Embryonic facial prominence (tissue), 1 donor: ENCODE measurements around the gene SLC5A10.

ENCODE experiments used
- DNase-seq: peaks from one replicate; pipeline ENCODE4 v3.0.0-alpha.2; 2016; ENCODE audit errors: extremely low spot score

SLC5A10 gene

DNA sequence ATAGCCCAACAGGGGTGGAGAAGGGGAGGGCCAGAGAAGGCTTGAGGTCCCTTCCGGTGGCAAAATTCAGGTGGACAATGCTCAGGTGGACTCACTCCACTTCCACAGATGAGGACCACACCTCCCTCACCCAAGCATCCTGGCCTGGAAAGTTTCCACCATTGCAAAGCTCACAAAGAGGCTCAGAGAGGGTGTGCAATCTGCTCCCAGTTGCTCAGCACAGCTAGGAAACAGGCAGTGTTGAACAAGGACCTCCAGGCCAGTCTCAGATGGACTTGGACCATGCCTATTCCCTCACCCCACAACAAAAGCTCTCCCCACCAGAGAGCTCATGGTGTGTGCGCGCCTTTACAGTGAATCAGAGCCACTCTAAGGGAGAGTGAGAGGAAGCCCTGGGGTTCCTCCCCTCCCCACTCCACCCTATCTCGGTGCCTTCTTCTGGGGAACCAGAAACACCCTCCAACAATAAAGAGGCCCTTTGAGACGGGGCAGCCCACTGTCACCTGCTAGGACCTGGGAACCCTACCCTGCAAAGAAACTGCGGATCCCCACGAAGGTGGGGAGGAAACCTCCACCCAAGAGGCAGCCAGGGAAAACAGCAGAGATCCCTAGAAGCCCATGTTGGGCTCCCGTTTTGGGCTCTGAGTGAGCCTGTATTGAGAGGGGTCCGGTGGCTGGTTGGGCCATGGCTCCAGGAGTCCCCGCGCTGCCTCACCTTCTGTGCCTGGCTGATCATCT is 51.0 kb downstream of the SLC5A10 start:
- DNase-seq = no peak

DNA sequence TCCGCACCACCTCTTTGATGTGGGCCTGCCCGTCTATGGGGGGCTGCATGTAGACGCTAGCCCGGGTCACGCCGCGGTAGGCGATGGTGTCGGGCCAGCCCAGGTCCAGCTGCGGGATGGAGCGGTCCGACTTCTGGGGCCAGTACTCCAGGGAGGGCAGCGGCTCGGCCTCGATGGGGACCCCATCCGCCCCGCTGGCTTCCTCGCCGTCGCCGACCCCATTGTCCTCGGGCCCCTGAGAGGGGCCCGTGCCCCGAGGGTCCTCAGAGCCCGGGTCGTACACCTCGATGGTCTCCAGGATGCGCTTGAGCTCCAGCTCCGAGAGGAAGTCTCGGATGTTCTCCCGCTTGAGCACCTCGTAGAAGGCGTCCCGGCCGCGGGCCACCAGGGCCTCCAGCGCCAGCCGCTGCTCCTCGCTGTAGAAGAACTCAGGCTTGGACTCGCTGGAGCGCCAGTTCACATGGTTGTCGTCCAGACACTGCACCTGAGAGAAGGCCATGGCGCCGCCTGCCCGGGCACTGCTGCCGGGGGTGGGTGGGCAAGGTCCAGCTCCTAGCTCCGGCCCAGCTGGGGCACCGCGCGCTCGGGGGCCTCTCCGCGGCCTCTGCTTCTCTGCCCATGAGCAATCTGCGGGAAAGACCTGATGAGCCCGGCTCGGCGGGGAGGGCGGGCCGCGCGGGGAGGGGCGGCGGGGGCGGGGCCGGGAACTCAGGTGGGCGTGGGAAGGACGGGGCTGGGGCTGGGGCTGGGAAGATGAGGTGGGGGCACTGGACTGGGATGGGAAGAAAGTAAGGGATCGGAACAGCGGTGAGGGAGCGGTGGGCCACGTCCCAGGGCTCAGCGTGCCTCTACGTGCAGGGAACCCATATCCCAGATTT is 51.8 kb downstream of the SLC5A10 start:
- no peak for DNase-seq

DNA sequence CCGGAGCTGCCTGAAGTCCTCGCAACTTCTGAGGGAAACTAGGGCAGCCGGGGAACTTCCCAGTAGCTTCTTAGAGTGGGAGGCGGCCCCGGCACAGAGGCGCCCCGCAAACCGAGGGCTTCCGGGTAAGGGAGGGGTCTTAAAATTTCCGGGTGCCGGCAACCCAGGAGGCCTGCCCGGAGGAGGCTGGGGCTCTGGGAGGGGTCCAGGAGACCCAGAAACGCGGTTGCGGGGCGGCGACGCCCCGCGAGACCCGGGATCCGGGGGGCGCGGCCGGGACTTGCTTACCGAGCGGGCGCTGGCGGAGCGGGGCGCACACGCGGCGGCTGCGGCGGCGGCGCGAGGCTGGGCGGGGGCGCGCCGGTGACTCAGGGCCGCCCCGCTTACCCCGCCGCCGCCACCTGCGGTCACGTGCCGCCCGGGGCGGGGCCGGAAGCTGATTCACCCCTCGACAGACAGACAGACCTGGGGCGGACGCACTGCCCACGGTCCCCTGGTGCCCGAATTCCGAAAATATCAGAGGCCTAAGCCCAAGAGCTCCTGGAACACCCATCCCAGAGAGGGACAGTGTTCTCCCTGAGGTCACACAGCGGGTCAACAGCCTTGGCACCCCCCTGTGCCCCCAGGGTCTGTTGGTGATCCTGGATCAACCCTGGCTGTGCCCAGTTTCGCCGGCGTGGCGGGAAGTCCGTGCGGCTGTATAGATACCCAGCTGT is 52.6 kb downstream of the SLC5A10 start, which contains the start of gene FAM83G:
Gene FAM83G (minus strand): TSS at position 344 of the 716 bp plus-strand sequence. CDS start 723 bp downstream, outside the sequence.
- no peak for DNase-seq

DNA sequence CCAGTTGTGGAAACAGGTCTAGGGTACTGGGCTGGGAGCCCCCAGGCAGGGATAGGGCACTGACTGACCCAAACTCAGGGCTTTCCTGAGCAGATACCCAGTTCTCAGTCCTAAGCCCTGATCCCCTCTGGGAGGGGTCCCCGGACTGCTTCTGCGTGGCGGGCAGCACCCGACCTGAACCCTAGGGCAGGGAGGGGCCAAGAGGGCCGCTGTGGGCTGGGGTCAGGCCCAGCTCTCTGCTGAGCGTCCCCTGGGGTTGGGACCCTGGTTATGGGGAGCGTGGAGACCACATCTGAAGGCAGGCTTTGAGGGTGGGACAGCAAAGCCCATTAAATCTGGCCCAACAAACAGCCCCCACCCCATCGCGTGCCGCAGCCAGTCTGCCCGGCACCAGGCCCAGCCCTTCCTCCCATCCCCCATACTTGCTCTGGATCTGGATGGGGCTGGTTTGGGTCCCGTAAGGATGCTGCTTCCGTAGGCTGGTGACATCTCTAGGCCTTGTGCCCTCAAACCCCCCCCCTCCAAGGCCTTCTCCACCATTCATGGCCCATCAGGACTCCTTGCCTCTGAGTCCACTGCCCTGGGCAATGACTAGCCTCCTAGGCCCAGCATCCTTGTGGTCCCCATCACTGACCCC is 53.3 kb downstream of the SLC5A10 start:
- DNase-seq = no peak

DNA sequence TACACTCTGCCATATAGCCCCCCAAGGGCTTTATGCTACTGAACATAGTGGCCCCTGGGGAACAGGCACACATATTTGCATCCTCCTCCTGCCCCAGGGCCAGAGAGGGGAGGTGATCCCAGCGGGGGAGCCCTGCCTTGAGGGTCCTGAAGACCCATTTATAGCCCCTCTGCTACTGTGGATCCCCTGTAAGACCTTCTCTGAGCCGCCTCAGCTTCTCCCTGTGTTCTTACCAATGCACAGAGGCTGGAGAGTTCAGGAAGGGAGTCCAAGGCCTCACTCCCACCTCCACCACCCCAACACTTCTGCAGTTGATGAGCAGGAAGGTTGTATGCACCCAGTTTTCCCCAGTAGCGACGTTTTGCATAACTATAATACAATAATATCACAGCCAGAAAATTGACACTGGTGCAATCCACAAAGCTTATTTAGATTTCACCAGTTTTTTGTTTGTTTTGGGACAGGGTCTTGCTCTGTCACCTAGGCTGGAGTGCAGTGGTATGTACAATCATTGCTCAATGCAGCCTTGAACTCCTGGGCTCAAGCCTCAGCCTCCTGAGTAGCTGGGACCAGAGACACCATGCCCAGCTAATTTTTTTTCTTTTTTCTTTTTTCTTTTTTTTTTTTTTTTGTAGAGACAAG is 53.9 kb downstream of the SLC5A10 start:
- DNase-seq = no peak

DNA sequence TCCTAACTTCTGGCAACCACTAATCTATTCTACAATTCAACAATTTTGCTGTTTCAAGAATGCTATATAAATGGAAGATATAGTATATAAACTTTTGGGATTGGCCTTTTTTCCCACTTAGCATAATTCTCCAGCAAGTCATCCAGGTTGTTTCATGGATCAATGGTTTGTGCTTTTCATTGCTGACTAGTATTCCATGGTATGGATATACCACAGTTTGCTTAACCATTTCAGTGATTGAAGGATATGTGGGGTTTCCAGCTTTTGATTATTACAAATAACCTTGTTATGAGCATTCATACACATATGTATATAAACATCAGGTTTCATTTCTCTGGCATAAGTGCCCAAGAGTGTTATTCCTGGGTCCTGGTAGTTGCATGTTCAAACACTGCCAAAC is 54.7 kb downstream of the SLC5A10 start:
- no peak for DNase-seq

DNA sequence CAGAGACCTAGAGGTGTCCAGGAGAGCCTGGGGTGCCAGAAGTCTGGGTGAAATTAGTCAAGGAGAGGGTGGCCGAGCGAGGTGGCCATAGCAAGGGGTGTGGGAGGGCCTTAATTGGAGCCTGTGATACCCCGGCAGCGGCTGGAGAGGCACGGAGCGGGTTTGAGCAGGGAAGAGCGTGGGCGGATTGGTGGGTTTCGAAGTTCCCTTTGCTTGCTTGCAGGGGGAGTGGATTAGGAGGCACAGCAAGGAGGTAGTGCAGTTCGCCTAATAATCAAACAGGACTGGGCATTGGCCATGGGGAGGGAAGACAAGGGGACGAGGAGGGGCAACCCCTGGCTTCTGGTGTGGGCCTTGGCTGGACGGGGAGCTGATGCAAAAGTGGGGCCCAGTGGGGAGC is 58.0 kb downstream of the SLC5A10 start:
- no peak for DNase-seq

DNA sequence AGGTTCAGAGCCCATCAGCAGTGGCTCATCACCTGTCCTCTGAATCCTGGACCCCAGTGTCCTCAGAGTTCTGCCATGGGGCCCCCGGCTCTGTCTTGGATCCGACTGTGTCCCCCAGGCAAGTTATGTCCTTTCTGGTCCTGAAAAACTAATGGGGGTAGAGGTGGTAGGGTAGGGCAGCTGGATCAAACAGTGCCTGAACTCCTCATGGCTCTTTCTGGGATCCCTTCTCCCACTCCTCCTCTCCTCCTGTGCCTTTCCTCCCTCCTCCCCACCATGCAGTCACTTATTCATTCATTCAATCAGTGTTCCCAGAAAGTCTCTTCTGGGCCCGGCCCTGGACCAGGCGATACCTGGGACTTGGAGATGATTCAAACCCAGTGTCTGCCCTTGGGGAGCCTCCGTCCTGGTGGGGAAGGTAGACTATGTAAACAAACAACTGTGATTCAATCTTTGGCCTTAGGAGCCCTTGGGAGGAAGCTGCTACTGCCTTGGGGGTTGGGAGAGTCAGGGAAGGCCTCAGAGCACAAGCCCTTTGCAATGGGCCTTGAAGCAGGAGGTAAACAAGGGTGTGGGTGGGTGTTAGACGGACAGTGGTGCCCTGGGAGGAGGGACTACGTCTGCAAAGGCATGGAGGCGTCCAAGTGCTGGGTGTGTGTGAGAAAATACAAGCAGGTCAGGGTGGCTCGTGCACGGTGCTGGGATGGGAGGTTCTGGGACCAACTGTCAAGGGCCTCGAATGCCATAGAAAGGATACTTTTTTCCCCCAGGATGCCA is 59.0 kb downstream of the SLC5A10 start:
- no peak for DNase-seq

DNA sequence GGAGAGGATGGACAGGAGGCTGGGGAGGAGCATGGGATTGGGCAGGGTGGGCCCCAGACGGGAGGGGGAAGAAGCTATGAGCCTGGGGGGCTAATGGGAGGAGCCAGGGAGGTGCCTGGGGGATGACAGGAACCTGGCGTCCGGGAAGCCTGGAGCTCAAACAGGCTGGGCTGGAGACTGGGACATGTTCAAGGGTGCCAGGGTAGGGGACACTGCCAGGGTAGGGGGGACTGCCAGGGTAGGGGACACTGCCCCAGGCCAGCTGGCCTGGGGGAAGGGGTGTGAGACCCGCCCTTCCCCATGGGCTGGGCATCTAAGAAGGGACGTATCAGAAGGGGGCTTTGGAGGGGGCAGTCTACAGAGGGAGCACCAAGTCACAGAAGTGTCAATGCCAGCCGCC is 59.6 kb downstream of the SLC5A10 start:
- no peak for DNase-seq

DNA sequence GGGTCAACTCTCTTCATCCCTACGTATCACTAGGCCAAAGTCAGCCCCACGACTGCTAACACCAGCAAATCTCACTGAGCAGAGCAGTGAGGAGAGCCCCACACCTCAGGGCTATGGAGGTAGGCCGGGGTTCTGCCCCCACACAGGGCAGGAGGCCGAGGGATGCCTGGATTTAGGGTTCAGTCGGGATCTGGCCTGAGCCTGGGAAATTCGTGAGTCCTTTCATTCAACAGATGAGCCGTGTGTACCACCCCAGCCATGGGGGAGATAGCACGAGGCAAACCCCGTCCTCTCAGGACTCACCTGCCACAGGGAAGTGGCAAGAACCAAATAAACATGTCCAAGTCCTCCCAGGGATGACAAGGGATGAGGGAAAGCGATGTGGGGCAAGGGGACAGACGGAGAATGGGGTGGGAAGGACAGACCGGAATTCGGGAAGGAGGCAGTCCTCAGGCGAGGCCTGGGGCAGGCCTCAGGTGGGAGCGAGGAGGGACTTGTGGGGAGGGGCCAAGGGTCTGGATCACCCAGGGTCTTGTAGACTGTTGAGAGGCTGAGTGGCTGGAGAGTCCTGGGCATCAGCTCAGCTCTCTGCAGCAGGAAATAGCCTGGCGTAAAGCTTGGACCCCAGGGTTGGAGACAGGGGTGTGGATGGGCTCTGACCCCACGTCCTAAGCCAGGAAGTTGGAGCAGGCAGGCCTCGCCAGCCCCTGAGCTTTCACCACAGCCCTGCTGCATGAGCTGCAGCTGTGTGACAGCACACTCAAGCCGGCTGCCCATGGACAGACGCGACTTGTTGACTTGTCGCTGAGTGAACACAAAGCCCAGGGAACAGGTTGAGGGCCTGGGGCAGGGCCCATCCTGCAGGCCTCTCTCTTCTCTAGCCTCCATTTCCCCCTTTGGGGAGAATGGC is 60.5 kb downstream of the SLC5A10 start:
- DNase-seq = no peak

DNA sequence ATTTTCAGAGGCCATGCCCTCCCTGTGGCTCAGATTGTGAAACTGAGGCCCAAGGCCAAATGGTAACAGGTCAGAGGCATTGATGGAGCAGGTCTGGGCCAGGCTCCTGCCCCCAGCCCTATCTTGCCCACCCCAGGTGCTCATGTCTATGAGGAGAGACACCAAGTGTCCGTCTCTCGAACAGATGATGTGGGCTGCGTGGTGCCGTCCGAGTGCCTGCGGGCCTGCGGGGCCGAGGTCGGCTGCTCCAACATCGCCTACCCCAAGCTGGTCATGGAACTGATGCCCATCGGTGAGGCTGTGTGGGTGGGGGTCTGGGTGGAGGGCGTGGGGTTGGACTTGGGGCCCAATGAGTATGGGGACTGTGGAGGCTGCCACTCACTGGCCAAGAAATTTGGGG is 61.3 kb downstream of the SLC5A10 start:
- DNase-seq = no peak

DNA sequence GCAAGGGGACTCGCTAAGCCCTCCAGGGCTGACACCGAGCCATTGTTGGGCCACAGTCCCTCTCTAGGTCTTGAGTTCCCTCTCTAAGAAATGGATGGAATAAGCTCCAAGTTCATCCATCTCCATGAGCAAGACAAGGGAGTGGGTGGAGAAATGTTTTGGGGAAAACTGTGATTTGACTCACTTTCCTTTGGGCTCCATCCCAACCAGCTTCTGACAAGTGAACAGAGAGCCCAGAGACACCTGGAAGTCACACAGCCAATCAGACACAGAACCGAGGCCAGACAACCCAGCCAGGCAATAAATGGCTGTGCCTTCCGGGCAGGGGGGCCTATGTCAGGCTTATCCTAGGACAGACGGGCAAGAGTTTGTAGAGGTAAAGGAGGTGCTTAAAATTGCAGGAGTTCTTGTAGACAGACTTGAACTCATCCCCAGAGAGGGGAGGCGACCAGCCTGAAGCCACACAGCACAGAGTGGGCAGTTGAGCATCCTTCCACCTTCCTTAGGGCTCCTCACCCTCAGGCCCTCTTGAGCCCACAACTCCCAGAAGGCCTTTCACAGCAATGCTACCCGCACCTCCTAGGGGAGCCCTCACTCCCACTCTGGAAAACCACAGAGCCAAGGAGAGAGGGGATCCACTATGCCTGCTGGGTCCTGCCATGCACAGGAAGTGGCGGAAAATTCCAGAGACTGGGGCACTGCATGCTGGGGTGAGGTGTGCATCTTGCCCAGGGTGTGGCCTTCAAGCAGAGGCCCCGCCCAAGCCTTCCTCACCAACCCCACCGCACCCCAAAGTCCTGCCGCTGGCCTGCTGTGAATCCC is 62.1 kb downstream of the SLC5A10 start:
- no peak for DNase-seq

DNA sequence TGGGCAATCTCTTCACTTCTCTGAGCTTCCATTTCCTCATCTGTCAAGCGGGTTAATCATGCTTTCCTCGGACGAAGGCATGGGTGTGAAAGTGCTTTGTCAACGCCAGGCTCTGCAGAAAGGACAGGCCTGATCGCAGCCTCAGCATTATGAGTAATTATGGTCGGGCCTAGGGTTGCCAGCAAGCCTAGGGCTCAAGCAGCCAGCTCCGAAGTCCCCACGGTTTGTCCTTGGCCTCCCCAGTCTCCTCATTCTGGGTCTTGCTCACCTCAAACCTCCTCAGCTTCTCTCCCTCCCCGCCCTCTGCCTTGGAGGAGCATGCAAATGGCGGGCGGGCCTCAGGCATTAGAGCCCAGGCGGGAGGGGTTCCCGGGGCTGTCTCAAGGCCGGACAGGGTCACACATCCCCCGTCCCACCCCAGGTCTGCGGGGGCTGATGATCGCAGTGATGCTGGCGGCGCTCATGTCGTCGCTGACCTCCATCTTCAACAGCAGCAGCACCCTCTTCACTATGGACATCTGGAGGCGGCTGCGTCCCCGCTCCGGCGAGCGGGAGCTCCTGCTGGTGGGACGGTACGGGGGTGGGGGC is 62.8 kb downstream of the SLC5A10 start:
- no peak for DNase-seq

DNA sequence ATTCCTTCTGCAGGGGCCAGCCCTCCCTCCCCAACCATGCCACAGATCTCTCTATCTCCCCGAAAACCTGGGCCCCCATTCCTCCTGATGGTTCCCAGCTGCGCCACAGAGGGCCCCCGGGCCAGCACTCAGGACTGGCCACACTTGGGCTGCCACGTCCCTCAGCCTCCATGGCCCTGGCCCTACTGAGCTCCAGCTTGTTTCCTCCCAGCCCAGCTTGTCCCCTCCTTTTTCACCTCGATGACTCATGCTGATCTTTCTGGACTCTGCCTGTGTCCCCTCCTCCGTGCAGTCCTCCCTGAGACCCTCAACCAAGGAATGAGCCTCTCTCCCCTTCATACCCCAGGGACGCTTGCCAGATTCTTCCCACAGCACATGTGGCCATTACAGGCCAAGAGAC is 63.5 kb downstream of the SLC5A10 start:
- no peak for DNase-seq

DNA sequence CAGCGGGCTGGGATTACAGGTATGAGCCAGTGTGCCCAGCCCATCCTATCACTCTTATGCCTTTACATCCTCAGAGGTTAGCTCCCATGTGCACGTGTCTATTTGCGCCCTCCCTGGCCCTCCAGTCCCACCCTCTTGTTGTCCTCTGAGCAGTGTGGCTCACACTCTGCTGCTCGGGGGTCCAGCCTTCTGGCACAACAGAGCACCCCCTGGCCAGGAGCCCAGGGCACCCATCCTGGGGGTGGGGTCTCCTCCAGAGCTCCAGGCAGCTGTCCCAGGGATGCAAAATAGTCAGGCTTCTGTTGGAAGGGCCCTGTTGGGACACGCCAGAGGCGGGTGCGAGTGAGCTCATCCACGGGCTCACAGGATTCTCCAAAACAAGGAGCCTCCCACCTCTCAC is 64.3 kb downstream of the SLC5A10 start:
- DNase-seq = no peak

DNA sequence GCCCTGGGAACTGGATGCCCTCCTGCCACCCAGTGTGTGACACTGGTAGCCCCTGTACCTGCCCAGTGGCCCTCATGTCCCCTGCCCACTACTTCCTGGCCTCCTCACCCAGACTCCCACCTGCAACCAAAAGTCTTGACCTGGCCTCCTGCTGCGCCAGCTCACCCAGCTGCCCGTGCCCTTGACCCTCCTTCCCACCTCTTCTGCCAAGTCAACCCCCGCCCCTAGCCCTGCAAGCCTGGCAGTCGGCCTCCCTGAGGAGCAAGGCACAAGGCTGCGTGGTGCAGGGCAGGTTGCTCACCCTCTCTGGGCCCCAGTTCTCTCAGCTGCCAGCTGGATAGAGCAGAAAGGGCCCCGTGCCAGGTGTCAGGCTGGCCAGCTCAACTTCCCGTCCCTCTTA is 64.9 kb downstream of the SLC5A10 start:
- DNase-seq = no peak

DNA sequence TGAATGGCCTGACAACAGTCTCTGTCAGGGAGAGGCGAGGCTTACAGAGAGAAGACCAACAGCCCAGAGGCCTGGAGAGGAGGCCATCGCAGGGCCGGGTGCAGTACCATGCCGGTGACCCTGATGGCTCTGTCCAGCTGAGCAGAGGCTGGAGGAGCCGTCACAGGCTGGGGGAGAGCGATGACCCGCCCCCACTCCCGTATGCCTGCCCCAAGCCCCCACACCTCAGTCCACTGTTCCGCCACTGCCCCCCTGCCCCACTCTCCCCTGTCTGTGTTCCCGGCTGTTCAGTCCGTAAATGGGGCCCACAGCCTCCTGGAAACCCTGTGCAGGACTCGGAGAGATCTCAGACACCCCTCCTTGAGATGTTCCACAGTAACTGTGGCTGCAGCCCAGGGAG is 65.4 kb downstream of the SLC5A10 start:
- DNase-seq = no peak
